Endothelial cell of umbilical vein (primary cell): Measurements from ENCODE around the gene TSHZ3. TPM values are rescaled to one million over a fixed set of nuclear protein-coding genes. Genes with fewer than 3 reads are reported as not detected.

ENCODE experiments used
- BruUV-seq: library from RNA; stranded (reverse); fragments of 400-500 nt; replicated peaks from 2 replicates; lab custom pipeline; 2021; lab: Mats Ljungman, UMichigan
- CTCF ChIA-PET: fragments of 300-600, 350-600 bp; sonication (Branson Sonifier 250); formaldehyde crosslinking; loops from one replicate; lab custom pipeline; 2021; ENCODE audit warnings: antibody characterized with exemption, inconsistent platforms; lab: Charles Lee
- POLR2A ChIA-PET: fragments of 300-600, 350-600 bp; sonication (Branson Sonifier 250); formaldehyde crosslinking; loops from one replicate; lab custom pipeline; 2021; ENCODE audit warnings: antibody characterized with exemption, inconsistent platforms; lab: Charles Lee
- DNase-seq: peaks from one replicate; pipeline ENCODE4 v3.0.0-alpha.2; 2011; ENCODE audit warnings: low read depth, low spot score
- FAIRE-seq: peaks from 2 replicates; lab custom pipeline; 2011; peaks lifted over from hg19 to GRCh38; lab: Jason Lieb, UNC
- H2AFZ ChIP-seq: 2 replicates; pipeline ENCODE4 v1.6.0; 2012; ENCODE audit warnings: low read depth, low read length, control low read depth, inconsistent platforms
- H3K27ac ChIP-seq: 2 replicates; pipeline ENCODE4 v1.5.1; 2011; ENCODE audit warnings: low read depth, mild to moderate bottlenecking, control low read depth, low read length, moderate library complexity; ENCODE audit not compliant: insufficient read depth
- H3K27me3 ChIP-seq, 2 experiments: 2 replicates each; pipeline versions ENCODE4 v1.6.0 to v1.6.1; 2011; ENCODE audit warnings: low read length in 2 of 2, mixed read lengths in 1 of 2; ENCODE audit not compliant: control insufficient read depth in 2 of 2, insufficient read depth in 2 of 2
- H3K36me3 ChIP-seq, 2 experiments: 2 replicates in 1 of 2; 3 replicates in 1 of 2; pipeline ENCODE4 v1.5.1; 2011; ENCODE audit warnings: low read length in 2 of 2, mild to moderate bottlenecking in 1 of 2, moderate library complexity in 1 of 2; ENCODE audit not compliant: control insufficient read depth in 2 of 2, insufficient read depth in 2 of 2; ENCODE audit errors: extremely low read depth in 1 of 2
- H3K4me1 ChIP-seq: 3 replicates; pipeline ENCODE4 v1.5.1; 2011; ENCODE audit warnings: mild to moderate bottlenecking, low read length; ENCODE audit not compliant: control insufficient read depth, insufficient read depth; ENCODE audit errors: extremely low read depth
- H3K4me2 ChIP-seq: 2 replicates; pipeline ENCODE4 v1.6.1; 2011; ENCODE audit warnings: low read length, control low read depth, mixed read lengths; ENCODE audit not compliant: insufficient read depth
- H3K4me3 ChIP-seq, 3 experiments: fragments of 200-600 bp in 1 of 3; sonication (generic), shearing (Covaris generic) in 1 of 3; replicated peaks in 1 of 3; 2 replicates each; pipeline ENCODE4 v1.5.1; 2011 to 2016; ENCODE audit warnings: control low read depth in 3 of 3, low read length in 3 of 3, mild to moderate bottlenecking in 2 of 3, inconsistent platforms in 1 of 3, low read depth in 1 of 3, moderate library complexity in 1 of 3; ENCODE audit not compliant: insufficient read depth in 1 of 3
- H3K79me2 ChIP-seq: 2 replicates; pipeline ENCODE4 v1.6.0; 2012; ENCODE audit warnings: low read length, inconsistent platforms; ENCODE audit not compliant: control insufficient read depth, insufficient read depth
- H3K9ac ChIP-seq: replicated peaks from 2 replicates; pipeline ENCODE3; 2011; ENCODE audit warnings: low read length, control low read depth; ENCODE audit not compliant: insufficient read depth; ENCODE audit errors: extremely low read depth
- H3K9me1 ChIP-seq: replicated peaks from 3 replicates; pipeline ENCODE4 v1.6.0; 2011; ENCODE audit warnings: mild to moderate bottlenecking, low read length; ENCODE audit not compliant: control insufficient read depth, insufficient read depth; ENCODE audit errors: extremely low read depth
- H3K9me3 ChIP-seq: replicated peaks from 2 replicates; pipeline ENCODE4 v1.5.1; 2012; ENCODE audit warnings: low read length, inconsistent platforms; ENCODE audit not compliant: control insufficient read depth, insufficient read depth
- H4K20me1 ChIP-seq: replicated peaks from 2 replicates; pipeline ENCODE3; 2011; ENCODE audit warnings: mild to moderate bottlenecking, low read length; ENCODE audit not compliant: control insufficient read depth, insufficient read depth; ENCODE audit errors: extremely low read depth
- EZH2 ChIP-seq: IDR thresholded peaks from 2 replicates; pipeline ENCODE4 v1.6.1; 2012; ENCODE audit warnings: borderline replicate concordance, low read depth, mild to moderate bottlenecking, moderate library complexity, low read length, inconsistent platforms; ENCODE audit not compliant: severe bottlenecking
- FOS ChIP-seq: IDR thresholded peaks from 2 replicates; pipeline ENCODE4 v1.6.1; 2011; ENCODE audit warnings: mild to moderate bottlenecking, low read length, moderate library complexity, borderline replicate concordance; ENCODE audit not compliant: insufficient read depth
- GATA2 ChIP-seq: IDR thresholded peaks from 2 replicates; pipeline ENCODE4 v1.7.0; 2011; ENCODE audit warnings: low read depth, mild to moderate bottlenecking, moderate library complexity, mixed read lengths, low read length; ENCODE audit not compliant: insufficient read length, insufficient read depth
- JUN ChIP-seq: IDR thresholded peaks from 2 replicates; pipeline ENCODE4 v1.6.1; 2011; ENCODE audit warnings: borderline replicate concordance, low read depth; ENCODE audit not compliant: insufficient read length, insufficient read depth
- MYC ChIP-seq: IDR thresholded peaks from one replicate; pipeline ENCODE4 v1.6.1; 2011; ENCODE audit warnings: mild to moderate bottlenecking, low read depth, low read length
- POLR2A ChIP-seq: IDR thresholded peaks from 2 replicates; pipeline ENCODE4 v1.6.1; 2012; ENCODE audit warnings: low read depth, mild to moderate bottlenecking, control low read depth, low read length
- POLR2AphosphoS5 ChIP-seq: IDR thresholded peaks from 2 replicates; pipeline ENCODE4 v1.6.1; 2012; ENCODE audit warnings: low read depth, mild to moderate bottlenecking, control low read depth, low read length, moderate library complexity; ENCODE audit not compliant: insufficient read depth
- dilution Hi-C: fragments of 300-500 bp; cut with MboI; formaldehyde crosslinking; loops from one replicate; pipeline ENCODE4 v1.15.0; 2019; ENCODE audit warnings: low sequenced_read_pairs; ENCODE audit not compliant: extremely low pct_ligation_motif_present
- intact Hi-C: fragments of 100-400 bp; cut with micrococcal nuclease; formaldehyde crosslinking; loops from one replicate; pipeline ENCODE4 v1.10.0; 2022
- polyA plus RNA-seq, 4 experiments: library from polyadenylated mRNA; depleted of rRNA in 3 of 4; stranded (reverse) in 3 of 4; unstranded in 1 of 4; fragments of >200 nt; gene quantifications; 2 replicates each; pipeline versions ENCODE4 v1.2.1 to v1.2.3, GENCODE V29; 2011 to 2012; ENCODE audit warnings: missing spikeins in 1 of 4
- total RNA-seq: library from RNA; stranded (reverse); gene quantifications from 2 replicates; pipeline ENCODE4 v1.2.3, GENCODE V29; 2021
- TF ChIP-seq, protein P1 (sequence below), 2 donors: IDR thresholded peaks; 1 replicate in 1 of 2; 2 replicates in 1 of 2; pipeline ENCODE4 v1.5.1; 2011; ENCODE audit warnings: low read length in 2 of 2, mild to moderate bottlenecking in 2 of 2, moderate library complexity in 2 of 2, control low read depth in 1 of 2, inconsistent platforms in 1 of 2, low read depth in 1 of 2; ENCODE audit not compliant: insufficient read depth in 1 of 2; ENCODE audit errors: extremely low read depth in 1 of 2
- TF ChIP-seq, protein P2 (sequence below): IDR thresholded peaks from 2 replicates; pipeline ENCODE4 v1.6.1; 2011; ENCODE audit not compliant: insufficient read depth, insufficient read length

TSHZ3 gene
- total and polyA plus RNA-seq, 2 donors (not counting 3 experiments of a cell fraction or from before 2014, with no cell fraction given): 1.2 to 6.2 TPM

DNA sequence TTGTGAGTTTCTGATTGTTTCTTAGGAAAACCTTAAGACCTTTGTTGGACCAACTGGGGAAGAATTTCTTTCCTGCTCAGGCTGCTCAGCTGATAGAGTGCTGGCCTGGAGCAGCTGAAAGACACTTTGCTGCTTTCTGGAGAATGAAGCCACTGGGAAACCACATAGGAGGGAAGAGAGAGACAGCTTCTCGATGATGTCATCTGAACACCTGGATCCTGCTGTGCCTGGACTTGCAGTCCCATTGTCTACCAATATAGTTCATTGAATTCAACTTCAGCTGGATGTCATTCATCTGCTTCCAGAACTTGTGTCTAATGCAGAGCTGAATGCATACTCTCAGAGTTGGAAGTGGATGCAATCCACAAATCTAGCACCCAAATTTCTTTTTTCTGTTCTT is 34.3 kb upstream of the TSHZ3 start:
- TF ChIP-seq, protein P1, sequence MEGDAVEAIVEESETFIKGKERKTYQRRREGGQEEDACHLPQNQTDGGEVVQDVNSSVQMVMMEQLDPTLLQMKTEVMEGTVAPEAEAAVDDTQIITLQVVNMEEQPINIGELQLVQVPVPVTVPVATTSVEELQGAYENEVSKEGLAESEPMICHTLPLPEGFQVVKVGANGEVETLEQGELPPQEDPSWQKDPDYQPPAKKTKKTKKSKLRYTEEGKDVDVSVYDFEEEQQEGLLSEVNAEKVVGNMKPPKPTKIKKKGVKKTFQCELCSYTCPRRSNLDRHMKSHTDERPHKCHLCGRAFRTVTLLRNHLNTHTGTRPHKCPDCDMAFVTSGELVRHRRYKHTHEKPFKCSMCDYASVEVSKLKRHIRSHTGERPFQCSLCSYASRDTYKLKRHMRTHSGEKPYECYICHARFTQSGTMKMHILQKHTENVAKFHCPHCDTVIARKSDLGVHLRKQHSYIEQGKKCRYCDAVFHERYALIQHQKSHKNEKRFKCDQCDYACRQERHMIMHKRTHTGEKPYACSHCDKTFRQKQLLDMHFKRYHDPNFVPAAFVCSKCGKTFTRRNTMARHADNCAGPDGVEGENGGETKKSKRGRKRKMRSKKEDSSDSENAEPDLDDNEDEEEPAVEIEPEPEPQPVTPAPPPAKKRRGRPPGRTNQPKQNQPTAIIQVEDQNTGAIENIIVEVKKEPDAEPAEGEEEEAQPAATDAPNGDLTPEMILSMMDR (IDR thresholded peaks at IDR 0.05; ENCODE audit: extremely low read depth in 1 of 2, insufficient read depth in 1 of 2, low read depth in 1 of 2, low read length in 2 of 2): no peak
- H3K9ac ChIP-seq: no peak overlapping the region
- FAIRE-seq: no peak
- no TSS peak for BruUV-seq
- no peaks in the 10 kb centered on the region for H3K9me3 ChIP-seq
- H3K27ac ChIP-seq: no peak overlapping the region
- H3K4me1 ChIP-seq: no peaks in the 10 kb centered on the region
- no peaks in the 10 kb centered on the region for H3K79me2 ChIP-seq
- ChIA-PET POLR2A (no interaction called here), CTCF (no interaction called here)
- DNase-seq: no peak
- no peak overlapping the region for H3K4me3 ChIP-seq
- no peak overlapping the region for H2AFZ ChIP-seq
- dilution Hi-C loops (no loop called here), intact Hi-C loops (no loop called here)
- no peaks in the 10 kb centered on the region for H3K36me3 ChIP-seq
- H3K9me1 ChIP-seq: no peaks in the 10 kb centered on the region
- H3K4me2 ChIP-seq: no peak overlapping the region
- H4K20me1 ChIP-seq: no peaks in the 10 kb centered on the region
- no peaks in the 10 kb centered on the region for H3K27me3 ChIP-seq

DNA sequence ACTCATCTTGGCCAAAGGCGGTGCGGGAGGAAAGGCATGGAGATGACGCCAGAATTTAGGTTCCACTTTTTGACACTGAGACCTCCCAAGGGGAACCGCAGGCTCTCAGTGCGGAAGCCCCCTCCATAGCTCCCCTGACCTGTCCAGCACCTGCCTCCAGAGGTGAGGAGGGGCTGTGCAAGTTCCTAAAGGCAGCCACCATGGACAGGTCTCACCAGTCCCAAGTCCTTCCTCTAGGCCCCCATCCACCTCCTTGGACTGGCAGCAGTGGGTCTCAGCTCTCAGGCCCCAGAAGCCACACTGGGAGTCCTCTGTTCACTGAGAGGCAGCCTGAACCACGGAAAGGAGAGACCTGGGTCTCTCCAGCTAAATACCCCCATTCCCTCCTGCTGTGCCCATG is 31.6 kb upstream of the TSHZ3 start:
- Histone ChIP-seq H3K9me3 (no peaks in the 10 kb centered on the region), H3K4me1 (no peaks in the 10 kb centered on the region), H3K27ac (no peak overlapping the region), H3K36me3 (no peaks in the 10 kb centered on the region), H3K9me1 (no peaks in the 10 kb centered on the region), H3K79me2 (no peaks in the 10 kb centered on the region), H3K4me3 (no peak overlapping the region), H4K20me1 (no peaks in the 10 kb centered on the region), H2AFZ (no peak overlapping the region), H3K9ac (no peak overlapping the region), H3K27me3 (no peaks in the 10 kb centered on the region), H3K4me2 (no peak overlapping the region)
- ChIA-PET POLR2A (no interaction called here), CTCF (no interaction called here)
- intact Hi-C loops: no loop called here
- BruUV-seq: no TSS peak
- FAIRE-seq: no peak
- DNase-seq: no peak
- TF ChIP-seq, protein P2, sequence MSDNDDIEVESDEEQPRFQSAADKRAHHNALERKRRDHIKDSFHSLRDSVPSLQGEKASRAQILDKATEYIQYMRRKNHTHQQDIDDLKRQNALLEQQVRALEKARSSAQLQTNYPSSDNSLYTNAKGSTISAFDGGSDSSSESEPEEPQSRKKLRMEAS: no peak
- TF ChIP-seq POLR2AphosphoS5 (no peak), POLR2A (no peak), EZH2 (no peak), JUN (no peak), GATA2 (no peak), FOS (no peak), MYC (no peak)
- TF ChIP-seq, protein P1 (IDR thresholded peaks at IDR 0.05; ENCODE audit: extremely low read depth in 1 of 2, insufficient read depth in 1 of 2, low read depth in 1 of 2, low read length in 2 of 2): no peak
- dilution Hi-C loops: no loop called here
